HepG2 (cell line): ENCODE results near the gene IL2RG.

Experiments used
- CEBPB ChIP-seq: IDR thresholded peaks from 2 replicates; pipeline ENCODE4 v1.6.1; 2011; ENCODE audit warnings: low read depth, low read length, improper control_type of control experiment, borderline replicate concordance
- CHCHD3 ChIP-seq: sonication (generic); formaldehyde crosslinking; IDR thresholded peaks from 2 replicates; pipeline ENCODE4 v1.8.0; 2022; ENCODE audit warnings: mild to moderate bottlenecking, missing genetic modification reagents, moderate library complexity
- HNF4A ChIP-seq: sonication (generic); formaldehyde crosslinking; IDR thresholded peaks from 2 replicates; pipeline ENCODE4 v1.4.0; 2020; ENCODE audit warnings: missing genetic modification reagents
- YY1 ChIP-seq: IDR thresholded peaks from 2 replicates; pipeline ENCODE4 v1.6.1; 2011; ENCODE audit warnings: low read length, low read depth, moderate library complexity, mild to moderate bottlenecking; ENCODE audit not compliant: insufficient read depth, insufficient replicate concordance
- ZKSCAN1 ChIP-seq: fragments of 150-350 bp; IDR thresholded peaks from 2 replicates; pipeline ENCODE4 v1.6.1; 2014; ENCODE audit warnings: low read length

DNA sequence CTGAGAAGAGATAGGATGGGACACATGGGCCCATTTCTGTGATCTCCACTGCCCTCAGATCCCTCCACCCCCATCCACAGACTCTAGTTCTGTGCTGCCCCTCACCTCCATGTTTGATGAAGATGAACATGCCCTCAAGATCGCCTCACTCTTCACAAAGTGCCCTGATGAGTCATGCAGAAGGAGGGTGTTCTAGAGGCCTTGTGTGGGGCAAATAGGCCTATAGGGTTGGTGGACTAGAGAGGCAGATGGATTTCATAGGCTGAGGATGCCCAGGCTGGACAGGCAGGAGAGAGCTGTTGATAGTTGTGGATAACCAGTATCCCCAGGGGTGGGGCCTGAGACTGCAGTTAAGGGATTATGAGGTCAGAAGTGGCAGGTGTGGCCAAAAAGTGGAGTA, 5.0 kb downstream of the IL2RG start, which contains the start of gene CXorf65:
- TF ChIP-seq YY1 (no peak), ZKSCAN1 (no peak), HNF4A (CRISPR knock-in tag) (no peak), CEBPB (no peak), CHCHD3 (no peak)
